ENCODE measurements around the gene KAZALD1. TPM values are rescaled to one million over a fixed set of nuclear protein-coding genes. Genes with fewer than 3 reads are reported as not detected.
A peak's percentile ranks its signal among the peaks of the same experiment; 100 is the strongest.

The KAZALD1 gene
- total RNA-seq, 1 experiment from 2014 or later: 16.0 TPM

- Histone ChIP-seq H3K27ac (ENCODE audit: low read depth, low read length) (peak overlapping the region; percentile 60), H3K4me2 (ENCODE audit: low read length) (peak overlapping the region; percentile 43), H3K36me3 (ENCODE audit: control insufficient read depth in 1 of 2, insufficient read depth in 2 of 2, low read length in 2 of 2) (peaks cover 9 to 27% of the 10 kb centered on the region in 2 experiments; a peak in 3 of 4 replicates), H3K27me3 (ENCODE audit: insufficient read depth, low read length) (no peaks in the 10 kb centered on the region), H3K9me3 (ENCODE audit: control insufficient read depth in 1 of 2, insufficient read depth in 1 of 2, low read depth in 1 of 2, low read length in 2 of 2) (no peaks in the 10 kb centered on the region), H3K9ac (ENCODE audit: low read length) (peak overlapping the region; percentile 43), H3K79me2 (ENCODE audit: insufficient read depth, low read length) (peaks cover 74% of the 10 kb centered on the region), H4K20me1 (ENCODE audit: insufficient read depth) (no peaks in the 10 kb centered on the region), H3K4me3 (replicated peaks in 1 of 2; ENCODE audit: low read depth in 1 of 2, low read length in 2 of 2) (no peak overlapping the region), H2AFZ (ENCODE audit: low read depth, low read length, poor library complexity, severe bottlenecking) (no peak overlapping the region), H3K9me2 (ENCODE audit: insufficient read depth) (no peaks in the 10 kb centered on the region), H3K4me1 (ENCODE audit: control insufficient read depth in 1 of 2, insufficient read depth in 2 of 2, low read length in 2 of 2) (peaks cover 18 to 36% of the 10 kb centered on the region in 2 experiments)
- BruUV-seq (replicated peaks): no TSS peak
- DNase-seq (ENCODE audit: low read depth, low spot score) (no peak), ATAC-seq (peak; percentile 33)
- ChIA-PET RAD21 (ENCODE audit: low non-redundant PET in 1 of 2, low total read pairs in 2 of 2, uncharacterized antibody in 2 of 2, unreplicated experiment in 2 of 2) (interaction anchor here (1.5 to 3.0 kb wide), 2 partner anchors 16 to 90 kb away, joined by 5 to 17 read pairs; no protein-coding TSS in a partner anchor), CTCF (interaction anchor here (0.7 to 6.1 kb wide), 10 partner anchors 9 to 90 kb away, joined by 3 to 118 read pairs (median 15); partner anchors contain the start of genes KAZALD1, PDZD7 and SFXN3), POLR2A (interaction anchor here (1.4 to 3.6 kb wide), 3 partner anchors 9 to 14 kb away, joined by 8 to 33 read pairs (median 9); partner anchors contain the start of gene KAZALD1)
- TF ChIP-seq REST (IDR thresholded peaks at IDR 0.05; ENCODE audit: low read depth): no peak
- no peak for TF ChIP-seq RAD21 (IDR thresholded peaks at IDR 0.05; ENCODE audit: low read depth)
- no peak for TF ChIP-seq CEBPB (IDR thresholded peaks at IDR 0.05; ENCODE audit: low read depth)
- no peak for TF ChIP-seq CTCF (IDR thresholded peaks at IDR 0.05 in 2 of 3, conservative IDR thresholded peaks at IDR 0.05 in 1 of 3; ENCODE audit: borderline replicate concordance in 1 of 3, insufficient read depth in 1 of 3, low read depth in 2 of 3, low read length in 2 of 3)
- no peak for TF ChIP-seq CBX3 (IDR thresholded peaks at IDR 0.05; ENCODE audit: low read depth)
- intact Hi-C loops (cut with micrococcal nuclease): no loop called here
These were observed 9.5 kb upstream of the KAZALD1 start for GRCh38 chr10:101052285-101052684.

All from HCT116 (cell line).